GM18951 (cell line): Measurements from ENCODE around the gene FBXL5.

Source experiments
- POLR2A ChIP-seq: IDR thresholded peaks from 4 replicates; pipeline ENCODE4 v1.6.1; 2011; ENCODE audit warnings: mild to moderate bottlenecking; ENCODE audit not compliant: insufficient read length, insufficient read depth; ENCODE audit errors: extremely low read depth
- in situ Hi-C: fragments of 300-500 bp; cut with MboI; formaldehyde crosslinking; loops from one replicate; pipeline ENCODE4 v1.12.0; 2022; ENCODE audit warnings: low sequenced_read_pairs, mixed read lengths, inconsistent platforms; ENCODE audit not compliant: unreplicated experiment

The FBXL5 gene

DNA sequence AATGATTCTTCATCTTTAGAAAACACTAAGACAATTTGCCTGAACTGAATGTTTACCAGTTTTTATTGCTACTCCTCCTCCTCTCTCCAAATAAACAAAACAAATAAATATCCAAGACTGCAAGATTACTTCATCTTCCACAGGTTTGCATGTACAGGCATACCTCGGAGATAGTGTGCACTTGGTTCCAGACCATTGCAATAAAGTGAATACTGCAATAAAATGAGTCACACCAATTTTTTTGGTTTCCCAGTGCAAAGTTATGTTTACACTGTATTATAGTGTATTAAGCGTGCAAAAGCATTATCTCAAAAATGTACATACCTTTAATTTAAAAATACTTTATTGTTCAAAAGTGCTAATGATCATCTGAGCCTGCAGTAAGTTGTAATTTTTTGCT lies 53.3 kb downstream of the FBXL5 start:
- TF ChIP-seq POLR2A, result no peak
- in situ Hi-C loops, result no loop called here

- TF ChIP-seq POLR2A, result no peak
- in situ Hi-C loops, result no loop called here
Observed at GRCh38 chr4:15600176-15600575, 55.0 kb downstream of the FBXL5 start.

DNA sequence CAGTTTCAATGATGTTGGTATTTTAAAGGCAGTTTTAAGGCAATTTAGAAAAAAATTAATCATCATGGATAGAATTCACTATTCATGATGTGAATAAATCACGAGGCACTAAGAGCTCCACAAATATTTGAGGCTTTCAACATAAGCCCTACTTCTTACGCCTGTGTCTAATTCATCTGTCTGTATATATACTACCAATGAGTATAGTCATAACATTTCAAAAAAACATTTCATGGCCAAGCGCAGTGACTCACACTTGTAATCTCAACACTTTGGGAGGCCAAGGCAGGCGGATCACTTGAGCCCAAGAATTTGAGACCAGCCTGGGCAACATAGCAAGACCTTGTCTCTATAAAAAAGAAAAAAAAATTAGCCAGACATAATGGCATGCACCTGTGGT lies 56.5 kb downstream of the FBXL5 start:
- no peak for TF ChIP-seq POLR2A
- in situ Hi-C loops, result no loop called here

GRCh38 chr4:15592799-15593198 lies 62.4 kb downstream of the FBXL5 start:
- in situ Hi-C loops, result no loop called here
- no peak for TF ChIP-seq POLR2A

GRCh38 chr4:15587649-15588048 lies 67.5 kb downstream of the FBXL5 start:
- in situ Hi-C loops, result no loop called here
- no peak for TF ChIP-seq POLR2A

DNA sequence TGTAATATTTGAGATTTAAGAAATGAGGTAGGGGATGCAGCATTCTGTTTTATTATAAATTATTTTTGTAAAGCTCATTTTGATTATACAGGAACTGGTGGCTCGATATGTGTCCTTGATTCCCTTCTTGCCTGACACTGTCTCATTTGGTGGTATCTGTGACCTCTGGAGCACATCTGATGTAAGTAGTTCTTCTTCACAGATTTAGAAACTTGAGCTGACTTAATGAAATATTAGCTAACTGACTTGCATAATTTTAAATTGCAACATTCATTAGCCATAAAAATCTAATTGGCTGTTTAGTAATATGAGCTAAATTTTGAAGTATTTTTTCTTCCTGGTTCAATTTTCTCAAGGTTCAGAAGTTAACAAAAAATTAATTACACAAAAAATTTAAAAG lies 69.1 kb downstream of the FBXL5 start:
- in situ Hi-C loops, result no loop called here
- no peak for TF ChIP-seq POLR2A

GRCh38 chr4:15585331-15585730 lies 69.8 kb downstream of the FBXL5 start:
- no peak for TF ChIP-seq POLR2A
- in situ Hi-C loops, result no loop called here

- in situ Hi-C loops, result no loop called here
- TF ChIP-seq POLR2A, result no peak
Observed at GRCh38 chr4:15584785-15585184, 70.4 kb downstream of the FBXL5 start.

- in situ Hi-C loops, result no loop called here
- no peak for TF ChIP-seq POLR2A
Observed at GRCh38 chr4:15577508-15577907, 77.6 kb downstream of the FBXL5 start.

- no peak for TF ChIP-seq POLR2A
- in situ Hi-C loops, result no loop called here
Observed at GRCh38 chr4:15575966-15576365, 79.2 kb downstream of the FBXL5 start.

DNA sequence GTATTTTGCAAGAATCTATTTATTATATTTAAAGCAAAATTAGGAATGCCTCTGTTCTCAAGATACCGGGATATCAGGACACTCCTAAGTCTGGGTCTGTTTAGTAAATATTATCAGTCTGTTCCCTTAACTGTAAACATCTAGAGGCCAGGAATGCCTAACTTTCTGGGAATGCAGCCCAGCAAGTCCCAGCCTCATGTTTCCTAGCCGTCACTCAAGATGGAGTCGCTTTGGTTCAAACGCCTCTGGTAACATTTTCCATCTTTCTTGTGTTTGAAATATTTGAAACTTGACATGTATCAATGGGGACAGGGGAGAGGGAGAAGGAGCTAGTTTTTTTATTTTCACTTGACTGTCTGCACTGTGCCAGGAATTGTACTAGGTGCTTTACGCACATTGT lies 85.4 kb downstream of the FBXL5 start:
- in situ Hi-C loops, result no loop called here
- TF ChIP-seq POLR2A, result no peak

DNA sequence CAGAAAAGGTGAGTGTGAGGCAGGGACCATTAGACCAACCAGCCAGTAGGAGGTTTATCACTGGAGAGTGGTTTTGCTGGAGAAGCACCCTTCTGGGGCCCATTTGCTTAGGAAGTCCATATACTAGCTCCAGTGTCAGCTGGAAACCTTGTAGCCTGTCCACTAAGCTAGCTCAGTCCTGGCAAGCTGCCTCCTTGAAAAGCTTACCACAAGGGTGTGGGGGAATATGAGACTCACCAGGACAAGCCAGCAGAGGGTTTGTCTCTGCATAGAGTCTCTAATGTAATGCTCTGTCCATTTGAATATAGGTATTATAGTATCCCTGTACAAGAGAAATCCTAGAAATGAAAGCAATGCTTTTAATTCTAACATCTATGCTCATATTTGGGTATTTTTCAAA lies 86.3 kb downstream of the FBXL5 start:
- in situ Hi-C loops, result no loop called here
- no peak for TF ChIP-seq POLR2A

GRCh38 chr4:15563871-15564270 lies 91.3 kb downstream of the FBXL5 start:
- in situ Hi-C loops, result no loop called here
- no peak for TF ChIP-seq POLR2A

GRCh38 chr4:15562623-15563022 lies 92.5 kb downstream of the FBXL5 start:
- TF ChIP-seq POLR2A, result no peak
- in situ Hi-C loops, result no loop called here

DNA sequence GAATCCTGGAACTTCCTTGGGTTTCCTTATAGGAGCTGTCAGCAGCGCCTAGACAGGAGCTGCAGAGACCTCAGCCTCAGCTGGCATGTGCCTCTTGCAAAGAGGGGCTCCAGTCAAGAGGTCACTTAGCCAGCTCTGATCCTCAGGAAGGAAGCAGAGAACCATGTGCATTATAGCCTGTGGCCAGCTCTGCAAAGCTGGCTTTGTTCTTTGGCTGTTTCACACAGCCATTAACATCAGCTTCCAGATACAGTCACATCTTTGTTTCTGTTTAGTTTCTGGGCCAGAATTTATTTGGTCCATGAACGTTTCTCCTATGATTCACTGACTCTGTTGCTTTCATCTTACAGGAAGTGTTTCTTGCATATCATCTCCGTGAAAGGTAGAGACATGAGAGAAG lies 93.0 kb downstream of the FBXL5 start:
- TF ChIP-seq POLR2A, result no peak
- in situ Hi-C loops, result no loop called here
